GM21526 (cell line): ENCODE data around the gene TPRG1.

ENCODE experiments used
- ATAC-seq: cut with Tn5 transposase; IDR thresholded peaks from one replicate; pipeline ENCODE4 v1.9.1; 2021; ENCODE audit warnings: moderate library complexity; ENCODE audit not compliant: unreplicated experiment, low FRiP score

The TPRG1 gene, protein sequence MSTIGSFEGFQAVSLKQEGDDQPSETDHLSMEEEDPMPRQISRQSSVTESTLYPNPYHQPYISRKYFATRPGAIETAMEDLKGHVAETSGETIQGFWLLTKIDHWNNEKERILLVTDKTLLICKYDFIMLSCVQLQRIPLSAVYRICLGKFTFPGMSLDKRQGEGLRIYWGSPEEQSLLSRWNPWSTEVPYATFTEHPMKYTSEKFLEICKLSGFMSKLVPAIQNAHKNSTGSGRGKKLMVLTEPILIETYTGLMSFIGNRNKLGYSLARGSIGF

DNA sequence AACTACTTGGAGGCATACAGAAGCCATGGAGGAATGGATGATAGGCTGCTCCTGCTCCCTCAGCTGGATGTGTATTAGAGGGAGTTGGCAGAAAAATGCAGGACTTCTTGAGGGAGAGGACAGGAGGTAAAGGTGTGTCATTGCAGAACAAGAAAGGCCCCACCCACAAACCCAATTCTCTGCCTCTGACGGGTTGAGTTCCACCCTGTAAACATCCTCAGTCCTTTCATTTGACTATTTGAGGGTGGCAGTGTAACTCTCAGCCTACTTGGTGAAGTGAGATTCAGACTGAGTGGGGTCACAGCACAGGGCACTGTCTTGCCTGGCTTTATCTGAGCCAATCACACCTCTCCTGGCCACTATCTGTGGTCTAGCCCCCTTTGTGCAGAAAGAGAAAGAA, at the start of gene TPRG1:
Gene TPRG1, plus strand, starts transcription at position 265 of the 400 bp plus-strand sequence. CDS start 35,414 bp downstream, outside the sequence.
- no peak for ATAC-seq

DNA sequence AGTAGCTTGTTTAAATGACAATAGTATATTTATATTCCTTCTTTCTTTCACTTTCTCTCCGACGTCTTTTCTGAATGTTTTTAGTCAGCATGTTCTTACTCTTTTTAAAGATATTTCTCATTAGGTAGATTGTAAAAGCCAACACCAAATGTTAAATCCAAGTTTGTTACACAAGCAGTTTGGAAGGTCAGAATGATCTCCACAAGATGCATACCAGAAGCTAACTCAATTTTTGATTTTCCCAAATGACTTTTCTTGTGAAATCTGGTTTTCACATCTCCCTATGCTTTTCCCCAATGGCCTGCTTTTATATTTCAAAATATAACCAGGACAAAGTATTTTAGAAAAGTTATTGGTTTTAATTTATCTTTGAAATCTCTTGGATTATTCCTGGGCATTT, 49.7 kb upstream of the TPRG1 start:
- no peak for ATAC-seq

DNA sequence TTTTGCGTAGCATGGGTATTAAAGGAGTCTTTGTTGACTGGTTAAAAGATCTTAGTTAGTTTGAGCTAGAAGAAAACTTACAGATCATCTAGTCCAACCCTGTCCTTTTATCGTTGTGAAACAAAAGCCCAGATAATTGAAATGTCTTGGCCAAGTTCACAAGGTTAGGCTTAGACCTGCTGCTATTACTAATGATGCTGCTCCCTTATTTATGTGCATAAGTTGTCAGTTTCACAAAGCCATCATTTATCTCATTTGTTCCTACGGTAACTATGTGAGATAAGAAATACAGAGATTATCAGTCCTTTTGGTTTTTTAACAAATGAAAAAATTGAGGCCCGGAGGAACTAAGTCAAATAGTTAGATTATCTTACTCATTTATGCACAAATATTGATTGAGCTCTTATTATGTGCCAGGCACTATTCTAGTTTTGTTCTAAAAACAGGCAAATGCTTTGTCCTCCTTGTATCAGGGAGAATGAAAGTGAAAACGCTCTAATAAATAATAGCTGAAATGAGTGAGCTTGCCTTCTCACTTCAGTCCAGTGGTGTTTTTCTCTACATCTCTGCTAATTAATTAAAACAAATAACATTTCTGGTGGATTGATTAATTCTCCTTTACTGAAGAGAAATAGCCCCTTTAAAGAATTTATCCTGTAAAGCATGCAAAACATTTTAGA, 49.1 kb upstream of the TPRG1 start:
- ATAC-seq, result no peak

DNA sequence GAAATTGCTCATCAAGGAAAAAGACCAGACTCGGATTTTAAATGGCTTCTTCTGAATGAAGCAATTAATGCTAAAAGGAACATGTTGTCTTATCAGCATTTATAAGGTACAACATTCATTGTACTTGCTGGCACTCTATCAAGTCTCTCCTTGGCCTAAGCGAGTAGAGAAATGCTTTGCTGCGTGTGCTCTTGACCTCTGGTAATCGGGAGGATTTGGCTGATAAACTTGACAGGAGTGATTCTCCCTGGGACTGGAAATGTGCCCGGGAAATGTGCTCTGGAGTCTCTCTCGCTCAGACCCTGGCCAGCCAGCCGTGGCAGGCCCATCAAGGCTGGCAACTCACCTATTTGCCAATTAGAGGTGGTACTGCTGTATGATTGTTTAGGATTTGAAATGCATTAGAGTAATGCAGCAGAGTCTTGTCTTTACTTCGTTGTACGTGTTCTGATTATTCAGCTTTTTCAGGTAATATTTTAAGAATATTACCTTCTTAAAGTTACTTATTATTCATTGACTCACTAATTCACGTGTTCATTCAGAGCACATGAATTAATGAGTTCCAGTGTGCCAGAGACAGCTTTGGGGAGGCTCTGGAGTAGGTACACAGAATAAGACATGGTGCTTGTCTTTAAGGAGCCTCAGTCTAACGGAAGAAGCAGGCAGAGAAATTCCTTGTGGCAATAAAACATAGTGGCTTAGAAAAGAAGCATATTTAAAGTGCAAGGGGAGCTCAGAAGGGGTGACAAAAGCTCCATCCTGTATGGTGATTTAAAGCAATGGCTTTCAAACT, 48.0 kb upstream of the TPRG1 start:
- no peak for ATAC-seq

DNA sequence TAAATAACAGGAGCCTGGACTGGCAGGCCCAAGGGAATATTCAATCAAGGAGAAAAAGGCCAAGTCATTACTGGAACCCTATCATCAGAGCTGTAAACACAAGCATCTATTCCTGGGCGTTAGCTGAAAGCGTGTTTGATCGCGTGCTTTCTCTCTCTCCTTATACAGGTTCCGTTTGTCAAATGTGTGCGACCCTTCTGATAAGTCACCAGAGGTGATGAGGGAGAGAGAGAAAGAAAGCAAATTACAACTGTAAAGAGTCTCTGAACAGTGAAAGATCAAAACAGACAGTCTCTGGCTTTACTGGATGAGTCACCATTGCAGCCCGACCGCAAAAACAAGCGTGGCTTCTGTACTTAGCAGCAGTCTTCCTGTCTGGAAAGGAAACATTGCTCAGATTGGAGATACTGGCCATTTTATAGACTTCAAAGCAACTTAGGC, 39.5 kb upstream of the TPRG1 start:
- ATAC-seq, result peak; percentile 81

DNA sequence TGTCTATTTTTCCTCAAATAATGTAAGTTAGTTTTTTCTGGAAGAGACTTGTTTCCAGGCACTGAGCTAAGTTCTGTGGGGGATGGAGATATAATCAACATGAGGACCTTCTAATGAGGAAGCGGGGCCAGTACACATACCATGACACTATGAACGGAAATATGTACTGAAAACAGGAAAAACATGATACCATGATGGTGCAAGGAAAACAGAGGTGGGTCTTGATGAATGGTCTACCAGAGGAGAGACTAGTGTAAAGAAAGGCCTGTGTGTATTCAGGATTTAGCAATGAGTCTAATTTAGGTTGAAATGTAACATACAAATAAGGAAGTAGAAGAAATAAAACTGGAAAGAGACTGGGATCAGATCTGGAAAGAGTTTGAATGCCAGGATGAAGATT, 38.9 kb upstream of the TPRG1 start:
- ATAC-seq, result no peak

DNA sequence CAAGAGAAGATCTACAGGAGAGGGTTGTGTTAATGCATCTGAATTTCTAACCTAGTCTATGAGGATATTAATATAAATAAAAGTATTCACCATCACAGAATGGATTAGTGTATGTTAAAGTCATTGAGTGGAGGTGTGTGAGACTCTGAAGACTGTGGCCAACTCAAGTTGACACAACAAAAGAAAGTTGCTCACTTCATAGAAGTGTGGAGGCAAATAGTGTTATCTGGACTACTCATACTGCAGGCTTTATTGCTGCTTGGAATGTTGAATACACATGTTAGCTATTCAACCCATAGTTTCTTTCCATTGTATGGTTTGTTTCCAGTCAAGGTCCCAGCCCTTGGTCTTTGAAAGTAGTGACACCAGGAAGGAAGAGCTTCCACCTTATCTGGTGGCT, 38.0 kb upstream of the TPRG1 start:
- no peak for ATAC-seq

DNA sequence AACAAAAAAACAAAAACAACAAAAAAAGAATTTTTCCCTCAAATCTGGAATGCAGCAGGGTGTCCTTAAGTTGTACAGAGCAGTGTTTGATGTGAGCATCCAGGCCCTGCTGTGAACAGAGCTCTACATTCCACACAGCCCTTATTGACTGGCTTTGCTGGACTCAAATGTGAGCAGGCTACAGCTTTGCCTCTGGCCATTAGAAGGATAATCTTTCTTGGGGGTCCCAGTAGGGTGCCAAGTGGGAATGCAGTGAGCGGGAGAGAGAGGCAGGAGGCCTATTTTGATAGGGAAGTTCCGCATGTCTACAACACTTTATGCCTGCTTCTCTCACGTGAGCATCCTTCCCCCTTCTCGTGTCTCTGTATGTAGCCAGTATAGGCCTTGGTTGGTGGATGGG, 34.4 kb upstream of the TPRG1 start:
- ATAC-seq, result no peak

DNA sequence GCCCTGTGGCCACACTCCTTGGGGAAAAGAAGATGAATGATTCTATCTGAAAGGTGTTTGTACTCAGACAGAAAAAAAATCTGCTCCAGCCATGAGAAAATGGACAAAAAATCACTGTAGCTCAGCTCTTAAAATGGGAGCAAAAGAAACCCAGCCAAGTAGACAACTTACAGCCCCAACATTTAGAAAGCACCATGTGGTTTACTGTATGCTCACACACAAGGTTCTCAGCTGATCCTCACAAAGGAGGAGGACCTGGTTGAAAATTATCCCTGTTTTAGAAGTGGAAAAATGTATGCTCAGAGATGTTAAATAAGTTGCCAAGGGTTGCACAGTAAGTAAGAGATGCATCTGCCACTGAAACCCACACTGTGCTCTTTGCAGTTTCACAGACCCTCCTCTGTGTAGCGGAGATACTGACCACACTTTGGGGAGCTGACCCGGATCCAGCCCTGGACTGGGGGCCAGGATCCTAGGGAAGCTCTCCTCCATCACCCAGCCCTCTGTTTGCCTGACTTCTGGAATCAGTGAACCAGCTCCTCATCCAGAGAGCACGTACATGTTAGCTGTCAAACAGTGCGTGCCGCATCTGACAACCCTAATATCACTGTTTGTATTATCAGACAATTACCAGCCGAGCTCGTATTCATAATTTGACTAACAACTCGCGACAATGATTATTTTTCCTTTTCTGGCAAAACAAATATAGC, 32.7 kb upstream of the TPRG1 start:
- ATAC-seq, result no peak

DNA sequence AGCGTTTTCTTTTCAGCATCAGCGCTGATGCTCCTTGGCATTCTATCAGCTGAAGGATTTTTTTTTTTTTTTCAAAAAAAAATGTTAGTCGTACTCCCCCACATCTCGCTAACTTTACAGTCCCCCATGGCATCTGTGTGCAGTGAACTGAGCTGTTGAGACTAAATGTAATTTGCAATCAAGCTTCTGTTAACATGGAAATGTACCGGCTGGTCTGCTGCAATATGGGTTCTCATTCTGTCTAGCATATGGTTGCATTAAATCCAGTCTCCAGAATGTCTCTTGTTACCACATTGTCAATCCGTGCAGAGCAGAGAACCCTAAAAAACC, 32.2 kb upstream of the TPRG1 start:
- ATAC-seq, result no peak

DNA sequence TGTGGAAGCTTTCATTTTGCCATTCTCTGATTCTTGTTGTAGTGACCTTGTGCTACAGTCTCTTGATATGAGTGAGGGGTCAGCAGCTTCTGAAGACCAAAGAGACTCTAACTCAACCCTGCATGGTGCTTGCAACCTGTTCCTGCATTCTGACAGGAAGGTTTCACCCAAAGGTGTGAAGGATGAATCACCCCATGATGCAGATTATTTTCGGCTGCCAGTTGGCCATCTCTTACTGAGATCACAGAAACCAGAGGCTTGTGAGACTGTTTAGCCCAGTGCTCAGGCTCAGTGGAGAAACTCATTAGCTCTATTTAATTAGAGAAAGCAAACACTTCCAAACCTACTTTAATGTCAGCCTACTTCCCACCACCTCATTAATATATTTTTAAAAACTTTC, 29.2 kb upstream of the TPRG1 start:
- ATAC-seq, result no peak

DNA sequence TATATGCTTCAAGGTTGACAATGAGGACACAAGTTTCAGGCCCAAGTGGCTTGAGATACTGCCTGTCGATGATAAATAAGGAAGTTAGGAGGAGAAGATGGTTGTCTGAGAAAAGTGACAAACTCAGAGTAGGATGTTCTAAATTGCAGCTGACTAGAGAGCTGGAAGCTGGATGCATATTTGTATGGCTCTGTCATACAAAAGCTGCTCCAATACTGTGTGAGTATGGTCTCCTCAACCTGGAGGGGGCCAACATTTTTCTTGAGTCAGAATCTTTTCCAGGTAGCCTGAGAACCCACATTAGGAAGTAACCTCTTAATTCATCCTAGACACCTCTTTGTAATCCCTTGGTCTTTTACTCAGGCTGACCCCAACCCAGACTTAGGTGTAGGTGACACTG, 28.4 kb upstream of the TPRG1 start:
- ATAC-seq, result no peak

DNA sequence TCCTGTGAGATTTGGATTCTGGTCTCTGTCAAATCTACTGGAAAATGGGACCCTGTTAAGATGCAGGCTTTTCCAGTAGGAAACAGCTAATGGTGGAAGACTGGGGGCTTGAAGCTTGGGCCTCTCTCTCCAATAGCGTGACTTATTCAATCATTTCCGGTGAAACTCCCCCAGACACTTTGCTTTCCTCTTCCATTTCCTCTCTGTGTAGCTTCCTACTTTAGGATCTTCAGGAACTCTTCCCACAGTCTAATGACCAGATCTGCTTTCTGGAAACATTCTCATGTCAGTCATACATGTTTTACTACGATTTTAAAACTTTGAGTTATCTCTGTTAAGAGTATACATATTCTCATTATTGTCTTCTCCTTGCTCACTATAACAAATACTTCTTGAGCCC, 28.0 kb upstream of the TPRG1 start:
- ATAC-seq, result no peak

DNA sequence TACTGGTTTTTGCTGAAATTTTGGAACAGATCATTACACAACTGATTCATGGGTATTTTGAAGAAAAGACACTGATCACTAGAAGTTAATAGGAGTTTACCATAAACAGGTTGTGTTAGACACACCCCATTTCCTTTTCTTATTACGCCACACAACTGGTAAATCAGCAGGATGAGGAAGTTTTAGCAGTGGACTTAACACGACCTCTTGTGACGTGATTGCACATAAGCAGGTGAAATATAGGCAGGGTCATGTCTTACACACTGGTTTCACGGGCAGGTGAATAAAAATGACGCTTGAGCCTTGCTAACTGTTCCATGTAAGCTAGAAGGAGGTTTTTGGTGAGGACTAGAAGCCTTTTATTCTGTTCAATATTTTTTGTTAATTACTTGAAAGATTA, 27.1 kb upstream of the TPRG1 start:
- ATAC-seq, result no peak

DNA sequence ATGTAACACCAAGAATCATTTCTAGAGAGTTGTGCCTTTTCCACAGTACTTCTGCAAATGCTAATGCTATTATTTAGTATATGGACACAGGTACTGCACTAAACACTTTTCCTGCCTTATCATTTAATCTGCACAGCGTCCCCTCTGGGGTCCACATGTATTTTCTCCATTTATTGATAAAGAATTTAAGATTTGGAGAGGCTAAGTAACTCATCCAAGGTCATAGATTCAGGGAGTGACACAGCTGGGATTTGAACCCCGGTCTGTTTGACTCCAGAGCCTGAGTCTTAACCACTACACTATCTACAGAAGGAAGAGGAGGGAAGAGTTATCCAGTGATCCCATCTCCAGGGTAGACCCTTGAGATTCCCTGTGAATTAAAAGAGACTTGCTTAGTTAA, 24.9 kb upstream of the TPRG1 start:
- ATAC-seq, result no peak

DNA sequence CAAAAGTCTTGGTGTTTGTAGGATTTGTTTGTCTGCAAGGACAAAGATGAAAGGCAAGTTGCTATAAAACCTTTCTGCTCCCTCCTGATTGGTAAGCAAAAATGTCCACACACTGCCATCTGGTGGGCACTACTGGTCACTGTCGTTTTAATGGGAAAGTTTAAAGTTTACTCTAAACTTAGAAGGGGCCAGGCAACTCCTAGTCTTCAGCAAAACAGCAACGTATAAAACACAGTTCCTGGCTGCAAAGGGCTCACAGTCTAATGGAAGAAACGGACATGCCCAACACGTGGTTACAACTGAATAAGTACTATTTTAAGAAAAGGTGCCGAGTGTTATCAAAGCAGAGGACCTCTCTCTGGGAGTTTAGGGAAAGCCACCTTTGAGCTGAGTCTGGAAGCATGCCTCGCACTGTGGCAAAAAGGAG, 23.7 kb upstream of the TPRG1 start:
- ATAC-seq, result peak; percentile 79

DNA sequence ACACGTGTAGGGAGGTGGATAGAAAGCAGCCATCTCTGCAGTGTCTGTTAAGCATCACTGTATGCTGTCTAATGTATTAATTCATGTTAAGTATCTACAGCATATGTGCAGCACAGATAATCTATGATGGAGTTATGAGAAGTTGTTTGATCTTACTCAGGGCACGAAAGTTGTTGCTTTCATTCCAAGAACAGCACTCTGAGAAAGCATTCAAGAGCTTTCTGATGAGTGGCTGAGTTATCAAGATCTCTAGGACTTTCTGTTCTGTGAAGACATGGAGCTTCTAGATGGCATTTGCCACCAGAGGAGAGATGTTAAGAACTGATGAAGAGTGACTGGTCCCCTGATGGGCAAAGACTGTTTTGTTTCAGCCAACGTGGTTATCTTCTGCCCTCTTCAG, 22.6 kb upstream of the TPRG1 start:
- no peak for ATAC-seq

DNA sequence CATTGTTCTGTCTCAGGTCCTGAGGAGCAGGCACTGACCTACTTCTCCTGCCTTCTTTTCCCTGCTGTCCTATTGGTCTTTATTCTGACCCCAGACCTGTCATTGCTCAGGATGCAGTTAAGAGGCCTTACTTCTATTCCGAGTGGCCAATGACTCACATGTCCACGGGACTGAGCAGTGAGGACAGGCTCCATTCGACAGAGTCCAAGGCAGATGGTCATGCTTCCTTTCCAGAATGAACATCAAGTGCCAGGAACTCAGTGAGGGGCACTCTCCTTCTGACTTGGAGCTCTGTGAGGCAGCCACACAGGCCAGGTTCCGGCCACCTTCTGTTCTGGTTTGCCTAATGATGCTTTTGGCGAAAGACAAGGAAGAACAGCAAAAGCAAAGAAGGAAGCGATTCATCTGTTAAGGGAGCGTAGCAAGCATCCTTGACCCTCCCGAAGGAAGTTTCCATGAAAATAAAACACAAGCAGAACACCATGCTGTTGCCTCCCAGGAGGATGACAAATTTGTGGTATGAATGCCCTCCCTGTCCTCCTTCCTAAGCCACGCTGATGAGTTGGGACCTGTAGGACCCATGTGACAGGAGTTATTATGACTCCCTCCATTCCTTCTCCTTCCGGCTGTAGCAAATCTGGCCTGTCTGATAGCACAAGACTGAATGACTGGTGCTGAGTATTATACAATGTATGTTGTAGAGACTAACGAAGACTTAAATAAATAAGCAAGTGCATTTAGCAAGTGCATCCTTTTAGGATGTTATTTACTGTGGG, 14.4 kb upstream of the TPRG1 start:
- ATAC-seq, result no peak

DNA sequence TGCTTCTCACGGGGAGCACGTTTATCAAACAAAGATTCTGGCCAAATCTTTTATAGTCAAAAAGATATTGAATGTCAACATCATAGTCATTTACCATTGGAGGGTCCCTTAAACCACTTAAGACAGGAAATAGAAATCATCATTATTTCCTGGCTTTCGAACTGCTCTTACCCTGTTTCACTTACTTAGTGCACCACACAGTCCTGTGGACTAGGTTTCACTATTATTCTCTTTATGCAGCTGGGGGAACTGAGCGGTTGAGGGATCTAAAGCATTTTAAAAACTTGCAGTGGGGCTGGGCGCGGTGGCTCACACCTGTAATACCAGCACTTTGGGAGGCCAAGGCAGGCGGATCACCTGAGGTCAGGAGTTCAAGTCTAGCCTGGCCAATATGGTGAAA, 13.7 kb upstream of the TPRG1 start:
- no peak for ATAC-seq
